SK-N-MC (cell line): ENCODE measurements around the gene CACHD1.

ENCODE experiments used
- DNase-seq: peaks from one replicate; pipeline ENCODE4 v3.0.0-alpha.2; 2011; ENCODE audit warnings: low read depth, low spot score
- H3K27ac ChIP-seq: fragments of 200-600 bp; sonication (generic); 2 replicates; pipeline ENCODE4 v1.5.1; 2016; ENCODE audit warnings: mixed run types
- H3K36me3 ChIP-seq: fragments of 200-600 bp; sonication (generic); 2 replicates; pipeline ENCODE4 v1.6.1; 2017; ENCODE audit warnings: antibody characterized with exemption, low read length, mixed read lengths; ENCODE audit not compliant: insufficient read depth
- H3K4me3 ChIP-seq: fragments of 200-600 bp; sonication (generic); 2 replicates; pipeline ENCODE4 v1.5.1; 2016
- H3K9ac ChIP-seq: fragments of 200-600 bp; sonication (generic); 2 replicates; pipeline ENCODE4 v1.8.0; 2017; ENCODE audit warnings: mixed run types, mixed read lengths; ENCODE audit not compliant: insufficient read length
- H3K9me3 ChIP-seq: fragments of 200-600 bp; sonication (generic); 2 replicates; pipeline ENCODE4 v1.6.1; 2017; ENCODE audit warnings: low read depth, mild to moderate bottlenecking, antibody characterized with exemption, low read length, moderate library complexity, mixed read lengths
- EZH2 ChIP-seq: fragments of 200-600 bp; sonication (generic); IDR thresholded peaks from one replicate; pipeline ENCODE4 v1.6.1; 2017; ENCODE audit warnings: antibody characterized with exemption
- FOXP2 ChIP-seq: optimal IDR thresholded peaks from 2 replicates; pipeline ENCODE3; 2011; ENCODE audit warnings: mild to moderate bottlenecking, moderate library complexity; ENCODE audit not compliant: insufficient read depth; ENCODE audit errors: extremely low read length, control extremely low read depth
- POLR2AphosphoS5 ChIP-seq: IDR thresholded peaks from 2 replicates; pipeline ENCODE4 v1.6.1; 2012; ENCODE audit warnings: mild to moderate bottlenecking, low read depth, low read length, borderline replicate concordance

Gene CACHD1

DNA sequence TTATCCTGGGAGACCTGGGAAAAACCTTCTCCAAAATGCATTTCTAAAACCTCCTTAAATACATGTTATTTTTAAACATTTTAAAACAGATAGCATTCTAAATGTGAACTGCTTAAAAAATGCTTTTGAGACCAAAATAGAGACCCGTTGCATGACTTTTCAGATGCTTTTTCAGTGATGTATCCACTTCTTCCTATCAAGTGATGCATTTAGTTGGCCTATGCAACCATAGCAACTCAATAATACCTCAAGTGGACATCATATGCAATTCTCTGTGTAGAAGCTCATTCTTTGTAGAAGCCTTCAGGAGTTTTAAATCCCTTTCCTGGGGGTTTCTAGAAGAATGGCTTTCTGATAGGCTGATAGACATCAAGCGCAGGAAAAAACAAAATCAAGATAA is 180.5 kb downstream of the CACHD1 start:
- Histone ChIP-seq H3K9me3 (no peaks in the 10 kb centered on the region), H3K36me3 (peaks cover 24% of the 10 kb centered on the region), H3K27ac (no peak overlapping the region), H3K4me3 (no peak overlapping the region), H3K9ac (no peak overlapping the region)
- no peak for TF ChIP-seq EZH2
- no peak for TF ChIP-seq FOXP2
- TF ChIP-seq POLR2AphosphoS5 = no peak
- DNase-seq = no peak

DNA sequence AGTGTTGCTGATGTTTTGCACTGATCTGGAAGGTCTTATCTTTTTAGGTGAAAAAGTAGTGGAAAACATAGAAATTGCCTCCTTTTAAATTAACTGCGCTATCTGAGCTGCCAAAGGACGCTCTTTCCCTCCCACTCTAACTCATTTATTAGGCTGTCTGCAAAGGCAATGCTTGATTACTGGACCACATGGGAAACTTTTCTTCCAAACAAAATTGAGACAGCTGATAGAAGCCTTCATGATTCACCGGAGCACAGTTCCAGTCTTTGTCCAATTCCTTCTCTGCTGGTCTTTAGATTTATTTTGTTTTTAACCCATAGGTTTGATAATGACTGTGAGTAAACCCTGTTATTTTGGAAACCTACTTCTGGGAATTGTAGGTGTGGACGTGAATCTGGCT is 181.9 kb downstream of the CACHD1 start:
- H3K9ac ChIP-seq = no peak overlapping the region
- H3K27ac ChIP-seq = no peak overlapping the region
- peaks cover 30% of the 10 kb centered on the region for H3K36me3 ChIP-seq
- no peaks in the 10 kb centered on the region for H3K9me3 ChIP-seq
- DNase-seq = no peak
- no peak overlapping the region for H3K4me3 ChIP-seq
- TF ChIP-seq POLR2AphosphoS5 (no peak), EZH2 (no peak), FOXP2 (no peak)

DNA sequence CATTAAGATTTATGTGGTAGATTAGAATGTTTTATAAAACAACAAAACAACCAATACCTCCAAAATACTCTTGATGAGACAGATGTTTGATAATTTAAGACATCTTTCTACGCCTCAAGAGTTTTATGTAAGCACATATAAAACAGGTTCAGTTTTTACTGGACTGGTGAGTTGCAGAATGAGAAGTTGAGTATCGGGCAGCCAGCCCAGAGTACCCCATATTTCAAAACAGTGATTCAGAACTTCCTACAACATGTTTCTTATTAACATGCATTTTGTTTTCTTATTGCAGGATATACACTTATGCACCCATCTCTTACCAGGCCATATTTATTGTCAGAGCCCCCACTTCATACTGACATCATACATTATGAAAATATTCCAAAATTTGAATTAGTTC is 183.5 kb downstream of the CACHD1 start:
- Histone ChIP-seq H3K4me3 (no peak overlapping the region), H3K9ac (no peak overlapping the region), H3K36me3 (peaks cover 37% of the 10 kb centered on the region), H3K9me3 (no peaks in the 10 kb centered on the region), H3K27ac (no peak overlapping the region)
- TF ChIP-seq POLR2AphosphoS5 (no peak), FOXP2 (no peak), EZH2 (no peak)
- no peak for DNase-seq

DNA sequence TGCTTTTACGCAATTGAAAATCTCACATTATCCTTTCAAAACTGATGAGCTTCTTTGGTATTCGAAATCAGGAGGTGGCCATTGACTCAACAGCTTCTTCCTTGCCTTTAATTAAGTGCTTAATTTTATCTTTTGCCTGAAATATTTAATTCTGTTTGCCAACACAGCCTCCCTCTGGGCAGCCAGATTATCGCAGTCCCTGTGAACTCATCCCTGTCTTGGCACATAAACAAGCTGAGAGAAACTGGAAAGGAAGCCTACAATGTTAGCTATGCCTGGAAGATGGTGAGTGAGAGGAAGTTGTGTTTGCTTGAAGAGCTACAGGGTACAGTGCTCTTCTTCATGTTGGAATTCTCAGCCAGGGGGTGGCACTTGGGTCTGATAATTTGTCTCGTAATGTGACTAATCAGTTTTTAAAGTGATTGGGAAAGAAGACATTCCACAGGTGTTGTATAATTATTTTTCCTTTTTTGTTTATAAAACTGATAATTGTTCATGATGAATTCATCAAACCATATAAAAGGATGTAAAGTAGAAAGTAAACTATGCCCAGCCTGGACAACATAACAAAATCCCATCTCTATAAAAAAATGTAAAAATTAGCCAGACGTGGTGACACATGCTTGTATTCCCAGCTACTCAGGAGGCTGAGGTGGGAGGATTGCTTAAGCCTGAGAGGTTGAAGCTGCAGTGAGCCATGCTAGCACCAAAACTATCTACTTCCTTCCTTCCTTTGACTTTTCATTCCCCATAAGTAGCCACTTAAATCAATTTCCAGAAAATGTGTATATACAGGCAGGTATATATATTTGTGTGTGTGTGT is 184.8 kb downstream of the CACHD1 start:
- TF ChIP-seq EZH2 (no peak), FOXP2 (no peak), POLR2AphosphoS5 (no peak)
- no peak overlapping the region for H3K4me3 ChIP-seq
- no peak overlapping the region for H3K9ac ChIP-seq
- H3K9me3 ChIP-seq = no peaks in the 10 kb centered on the region
- peaks cover 50% of the 10 kb centered on the region for H3K36me3 ChIP-seq
- no peak overlapping the region for H3K27ac ChIP-seq
- no peak for DNase-seq

DNA sequence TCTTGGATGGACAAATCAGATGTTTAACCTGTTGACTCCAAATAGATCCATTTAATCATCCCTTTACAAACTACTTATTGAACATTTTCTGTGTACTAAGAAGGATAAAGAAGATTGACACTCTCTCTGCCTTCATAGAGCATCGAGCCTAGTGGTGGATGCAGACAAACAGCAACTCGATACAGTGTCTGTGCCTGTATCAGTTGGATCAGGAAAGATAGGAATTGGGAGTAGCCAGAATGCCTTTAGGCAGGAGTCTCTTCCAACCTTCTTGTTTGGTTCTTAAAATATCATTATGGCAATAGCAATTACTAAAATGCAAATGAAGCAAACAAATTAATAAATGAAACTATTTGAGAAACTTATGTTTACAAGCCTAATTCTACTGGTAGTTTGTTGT is 185.9 kb downstream of the CACHD1 start:
- DNase-seq = no peak
- Histone ChIP-seq H3K27ac (no peak overlapping the region), H3K4me3 (no peak overlapping the region), H3K36me3 (peaks cover 52% of the 10 kb centered on the region), H3K9me3 (no peaks in the 10 kb centered on the region), H3K9ac (no peak overlapping the region)
- no peak for TF ChIP-seq FOXP2

DNA sequence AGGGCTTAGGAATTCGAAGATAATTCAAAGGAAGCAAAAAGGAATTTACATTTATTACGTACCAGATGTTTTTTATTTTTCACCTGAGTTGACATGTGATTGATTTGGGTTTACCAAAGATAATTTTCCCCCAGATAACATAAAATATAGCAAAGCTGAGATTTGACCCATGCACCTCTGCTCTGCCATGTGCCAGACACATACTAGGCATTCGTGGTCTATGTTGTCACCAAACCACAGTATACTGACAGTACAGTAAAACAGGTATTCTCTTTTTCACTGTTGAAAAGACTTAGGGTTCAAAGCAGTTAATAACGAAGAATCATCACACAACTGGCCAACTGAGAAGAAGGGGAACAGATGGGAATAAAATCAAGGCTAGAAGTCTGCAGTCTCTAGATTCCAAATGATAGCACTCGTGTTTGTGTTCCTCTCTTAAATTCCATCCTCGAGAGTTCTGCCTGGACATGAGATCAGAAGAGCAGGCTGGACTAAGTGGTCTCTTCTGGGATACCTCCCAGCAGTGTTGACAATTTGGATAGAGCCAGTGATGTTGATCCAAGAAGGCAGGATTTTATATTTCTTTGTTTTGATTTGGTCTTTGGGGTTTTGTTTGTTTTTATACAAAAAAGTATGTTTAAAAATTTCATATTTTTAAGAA is 189.7 kb downstream of the CACHD1 start:
- Histone ChIP-seq H3K4me3 (no peak overlapping the region), H3K27ac (no peak overlapping the region), H3K36me3 (peaks cover 54% of the 10 kb centered on the region), H3K9me3 (no peaks in the 10 kb centered on the region), H3K9ac (no peak overlapping the region)
- DNase-seq = no peak
- TF ChIP-seq POLR2AphosphoS5 = no peak
- TF ChIP-seq EZH2 = no peak
- no peak for TF ChIP-seq FOXP2

DNA sequence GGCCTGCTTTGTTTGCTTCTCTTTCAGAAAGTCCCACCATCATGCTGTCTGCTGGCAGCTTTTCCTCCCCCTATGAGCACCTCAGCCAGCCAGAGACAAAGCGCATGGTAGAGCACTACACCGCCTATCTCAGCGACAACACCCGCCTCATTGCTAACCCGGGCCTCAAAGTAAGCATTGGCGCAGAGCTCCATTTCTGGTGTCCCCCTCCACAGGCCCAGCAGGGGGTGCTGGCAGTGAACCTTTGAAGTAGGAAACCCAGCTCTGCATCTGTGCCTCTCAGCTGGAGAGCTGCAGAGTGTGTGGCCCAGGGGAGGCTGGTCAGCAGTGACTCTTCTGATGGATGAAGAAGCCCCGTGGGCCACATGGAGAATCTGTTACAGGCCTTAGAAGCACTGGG is 193.7 kb downstream of the CACHD1 start:
- no peaks in the 10 kb centered on the region for H3K9me3 ChIP-seq
- no peak overlapping the region for H3K27ac ChIP-seq
- DNase-seq = no peak
- no peak overlapping the region for H3K9ac ChIP-seq
- H3K36me3 ChIP-seq = peaks cover 53% of the 10 kb centered on the region
- TF ChIP-seq EZH2 = no peak
- TF ChIP-seq POLR2AphosphoS5 = no peak
- no peak for TF ChIP-seq FOXP2
- H3K4me3 ChIP-seq = no peak overlapping the region

DNA sequence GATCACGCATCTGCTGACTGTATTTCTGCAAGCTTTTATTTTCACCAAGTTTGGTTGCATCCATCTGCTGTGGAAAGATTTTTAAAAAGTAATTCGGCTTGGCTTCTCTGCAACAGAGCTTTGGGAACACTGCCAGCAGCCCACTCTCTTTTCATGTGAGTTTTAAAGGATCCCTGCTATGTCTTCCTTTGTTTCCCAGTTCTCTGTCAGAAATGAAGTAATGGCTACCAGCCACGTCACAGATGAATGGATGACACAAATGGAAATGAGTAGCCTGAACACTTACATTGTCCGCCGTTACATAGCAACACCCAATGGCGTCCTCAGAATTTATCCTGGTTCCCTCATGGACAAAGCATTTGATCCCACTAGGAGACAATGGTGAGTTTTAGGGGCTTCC is 194.4 kb downstream of the CACHD1 start:
- H3K27ac ChIP-seq = no peak overlapping the region
- no peak for DNase-seq
- TF ChIP-seq FOXP2 = no peak
- TF ChIP-seq EZH2 = no peak
- TF ChIP-seq POLR2AphosphoS5 = no peak
- H3K4me3 ChIP-seq = no peak overlapping the region
- H3K9ac ChIP-seq = no peak overlapping the region
- peaks cover 46% of the 10 kb centered on the region for H3K36me3 ChIP-seq
- H3K9me3 ChIP-seq = no peaks in the 10 kb centered on the region

DNA sequence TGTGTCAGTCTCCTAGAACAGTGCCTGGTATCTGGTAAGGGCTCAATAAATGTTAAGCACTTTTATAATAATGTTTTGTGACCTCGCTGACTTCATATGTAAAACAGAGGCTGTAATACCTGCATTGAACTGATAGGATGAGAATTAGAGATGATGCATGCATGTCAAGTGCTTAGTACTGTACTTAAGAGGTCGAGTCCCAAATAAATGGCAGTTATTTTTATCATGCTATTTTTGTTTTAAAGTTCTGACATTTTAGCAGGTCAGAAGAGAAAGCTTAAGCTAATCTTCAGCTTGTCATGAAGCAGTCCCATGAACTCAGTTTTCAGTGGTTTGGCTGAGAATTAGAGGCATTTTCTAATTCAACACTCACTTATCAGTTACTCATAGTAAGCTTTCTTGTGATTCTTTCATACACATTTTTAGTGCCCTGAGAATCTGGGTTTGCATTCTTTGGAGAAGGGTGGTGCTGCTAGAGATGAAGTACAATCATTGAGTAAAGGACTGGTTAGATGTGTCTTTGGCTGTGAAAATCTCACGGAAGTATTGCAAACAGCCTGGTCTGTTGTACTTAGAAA is 199.3 kb downstream of the CACHD1 start:
- TF ChIP-seq POLR2AphosphoS5 (no peak), FOXP2 (no peak), EZH2 (no peak)
- Histone ChIP-seq H3K4me3 (no peak overlapping the region), H3K36me3 (peaks cover 39% of the 10 kb centered on the region), H3K9ac (no peak overlapping the region), H3K9me3 (no peaks in the 10 kb centered on the region), H3K27ac (no peak overlapping the region)
- no peak for DNase-seq
